GM12878 (cell line): Measurements from ENCODE around the gene ISG20. TPM values are rescaled to one million over a fixed set of nuclear protein-coding genes. Genes with fewer than 3 reads are reported as not detected.

Source experiments
- ATAC-seq: fragments of 200-7000 bp; cut with Tn5 transposase; 3 replicates; pipeline ENCODE4 v1.9.1; 2020; ENCODE audit warnings: mild to moderate bottlenecking, moderate library complexity
- BruUV-seq: library from RNA; stranded (reverse); fragments of 400-500 nt; replicated peaks from 2 replicates; lab custom pipeline; 2021; lab: Mats Ljungman, UMichigan
- CTCF ChIA-PET: fragments of 300-600 bp; sonication (Branson Sonifier 250); formaldehyde crosslinking; extraction: SDS; loops from one replicate; lab custom pipeline; 2021; ENCODE audit warnings: inconsistent platforms; lab: Yijun Ruan, JAX
- POLR2A ChIA-PET: fragments of 350-600 bp; formaldehyde crosslinking; extraction: SDS; loops from one replicate; lab custom pipeline; 2021; ENCODE audit warnings: inconsistent platforms; lab: Charles Lee
- RAD21 ChIA-PET: fragments of 300-600 bp; sonication (Branson Sonifier 250); formaldehyde crosslinking; loops from one replicate; lab custom pipeline; 2023; ENCODE audit warnings: antibody characterized with exemption; ENCODE audit not compliant: unreplicated experiment; lab: Charles Lee
- SMC1A ChIA-PET: fragments of 300-600 bp; sonication (Branson Sonifier 250); formaldehyde crosslinking; loops from one replicate; lab custom pipeline; 2023; ENCODE audit not compliant: unreplicated experiment, uncharacterized antibody; lab: Charles Lee
- DNase-seq: peaks from one replicate; pipeline ENCODE4 v3.0.0-alpha.2; 2011; ENCODE audit warnings: low read depth, low spot score
- FAIRE-seq: peaks from 3 replicates; lab custom pipeline; 2011; peaks lifted over from hg19 to GRCh38; lab: Jason Lieb, UNC
- H2AFZ ChIP-seq: 2 replicates; pipeline ENCODE4 v1.6.0; 2011; ENCODE audit warnings: low read depth, low read length, control low read depth; ENCODE audit not compliant: control insufficient read depth
- H3K27ac ChIP-seq: 2 replicates; pipeline ENCODE4 v1.5.1; 2011; ENCODE audit warnings: control low read depth; ENCODE audit not compliant: control insufficient read depth, insufficient read depth
- H3K27me3 ChIP-seq, 2 experiments: replicated peaks in 1 of 2; 2 replicates each; pipeline versions ENCODE4 v1.6.0 to v1.6.1; 2011; ENCODE audit warnings: low read length in 1 of 2; ENCODE audit not compliant: control insufficient read depth in 2 of 2, insufficient read depth in 2 of 2
- H3K36me3 ChIP-seq, 2 experiments: 2 replicates each; pipeline ENCODE4 v1.5.1; 2011; ENCODE audit warnings: low read length in 1 of 2; ENCODE audit not compliant: control insufficient read depth in 2 of 2, insufficient read depth in 2 of 2
- H3K4me1 ChIP-seq: 2 replicates; pipeline ENCODE4 v1.6.1; 2011; ENCODE audit warnings: mild to moderate bottlenecking, low read length, moderate library complexity, mixed read lengths; ENCODE audit not compliant: control insufficient read depth, insufficient read depth
- H3K4me2 ChIP-seq: 2 replicates; pipeline ENCODE4 v1.6.0; 2011; ENCODE audit warnings: control low read depth; ENCODE audit not compliant: control insufficient read depth, insufficient read depth
- H3K4me3 ChIP-seq: fragments of 200-600 bp; sonication (generic); 2 replicates; pipeline ENCODE4 v1.5.1; 2016
- H3K79me2 ChIP-seq: 2 replicates; pipeline ENCODE4 v1.6.0; 2011; ENCODE audit warnings: low read length; ENCODE audit not compliant: control insufficient read depth, insufficient read depth
- H3K9ac ChIP-seq: 2 replicates; pipeline ENCODE4 v1.8.0; 2011; ENCODE audit warnings: low read length, control low read depth, mixed read lengths; ENCODE audit not compliant: control insufficient read depth, insufficient read depth
- H3K9me3 ChIP-seq: replicated peaks from 3 replicates; pipeline ENCODE4 v1.5.1; 2011; ENCODE audit warnings: mild to moderate bottlenecking, low read length; ENCODE audit not compliant: control insufficient read depth, insufficient read depth
- H4K20me1 ChIP-seq: 2 replicates; pipeline ENCODE4 v1.6.0; 2011; ENCODE audit not compliant: control insufficient read depth, insufficient read depth
- BRCA1 ChIP-seq: IDR thresholded peaks from 2 replicates; pipeline ENCODE4 v1.6.1; 2011; ENCODE audit warnings: low read depth, low read length, improper control_type of control experiment
- CBX5 ChIP-seq: sonication (generic); IDR thresholded peaks from 2 replicates; pipeline ENCODE4 v1.6.1; 2016; ENCODE audit warnings: low read depth, moderate library complexity, mild to moderate bottlenecking, inconsistent platforms
- CEBPZ ChIP-seq: fragments of 150-350 bp; IDR thresholded peaks from 2 replicates; pipeline ENCODE4 v1.6.1; 2016; ENCODE audit warnings: low read depth, low read length
- CUX1 ChIP-seq: IDR thresholded peaks from 2 replicates; pipeline ENCODE4 v1.6.1; 2012; ENCODE audit warnings: improper control_type of control experiment, low read depth, low read length; ENCODE audit not compliant: insufficient replicate concordance
- JUND ChIP-seq: IDR thresholded peaks from 2 replicates; pipeline ENCODE4 v1.6.1; 2012; ENCODE audit warnings: low read depth, mild to moderate bottlenecking, low read length, improper control_type of control experiment, moderate library complexity
- POU2F2 ChIP-seq: IDR thresholded peaks from 3 replicates; pipeline ENCODE4 v1.6.1; 2011; ENCODE audit warnings: low read depth, mild to moderate bottlenecking, low read length, borderline replicate concordance
- RAD21 ChIP-seq: IDR thresholded peaks from 2 replicates; pipeline ENCODE4 v1.6.1; 2011; ENCODE audit warnings: mild to moderate bottlenecking, low read depth, low read length, moderate library complexity; ENCODE audit not compliant: insufficient read depth
- SKIL ChIP-seq: fragments of 450-650 bp; IDR thresholded peaks from 2 replicates; pipeline ENCODE4 v1.6.1; 2017; ENCODE audit warnings: mild to moderate bottlenecking, low read depth, inconsistent platforms; ENCODE audit not compliant: poor library complexity, severe bottlenecking
- STAT1 ChIP-seq: fragments of 450-650 bp; conservative IDR thresholded peaks from 2 replicates; pipeline ENCODE4 v1.6.1; 2014; ENCODE audit warnings: antibody characterized with exemption, mild to moderate bottlenecking
- ZNF274 ChIP-seq: IDR thresholded peaks from one replicate; pipeline ENCODE4 v1.8.0; 2011; ENCODE audit not compliant: insufficient read length, insufficient read depth
- WGBS: methylation state at CpG from one replicate; pipeline ENCODE4 v1.1.6; 2016; ENCODE audit warnings: low lambda C conversion rate; ENCODE audit not compliant: insufficient replicate concordance, insufficient coverage; ENCODE audit errors: missing lambda C conversion rate; 5-methylcytosine and 5-hydroxymethylcytosine counted together
- in situ Hi-C: fragments of 300-500 bp; cut with MboI; formaldehyde crosslinking; loops from 9 replicates; pipeline ENCODE4 v1.14.3; 2018; ENCODE audit warnings: mixed read lengths
- intact Hi-C: fragments of 100-400 bp; cut with micrococcal nuclease; formaldehyde crosslinking; loops from one replicate; pipeline ENCODE4 v1.14.2; 2022; ENCODE audit not compliant: unreplicated experiment
- polyA plus RNA-seq, 11 experiments: library from polyadenylated mRNA; depleted of rRNA in 4 of 11; unstranded in 6 of 11; stranded (reverse) in 5 of 11; fragments of >200 nt; fragmentation: Nextera tagmentation in 4 of 11; fragmentation: Illumina TruSeq in 1 of 11; extraction: Ambion mirVana in 4 of 11; extraction: Trizol in 1 of 11; gene quantifications; 1 replicate in 1 of 11; 2 replicates in 10 of 11; pipeline versions ENCODE4 v1.2.1 to v1.2.3, GENCODE V29; 2011 to 2016; ENCODE audit warnings: inconsistent platforms in 2 of 11, missing spikeins in 2 of 11, low read depth in 1 of 11
- total RNA-seq, 4 experiments: library from RNA; depleted of rRNA in 3 of 4; stranded (reverse); fragments of >200 nt in 3 of 4; fragmentation: Illumina TruSeq in 1 of 4; extraction: Trizol in 1 of 4; gene quantifications; 2 replicates each; pipeline versions ENCODE4 v1.2.1 to v1.2.3, GENCODE V29; 2013 to 2021

ISG20 gene
- total and polyA plus RNA-seq, 10 of the 15 experiments (the other 5 are each of a cell fraction or from before 2014, with no cell fraction given) = 23.4 to 210 (median 85.9) TPM

GRCh38 chr15:88661761-88662556 lies 23.1 kb downstream of the ISG20 start:
- no peak overlapping the region for H3K9ac ChIP-seq
- H3K27ac ChIP-seq = no peak overlapping the region
- no peaks in the 10 kb centered on the region for H4K20me1 ChIP-seq
- H3K4me3 ChIP-seq = no peak overlapping the region
- ChIA-PET SMC1A (interaction anchor here (0.8 to 1.1 kb wide), 2 partner anchors 23 to 38 kb away, joined by 3 read pairs; partner anchors contain the start of gene ISG20), CTCF (interaction anchor here (2.7 kb wide), 1 partner anchor 38 kb away, joined by 25 read pairs; no protein-coding TSS in a partner anchor), RAD21 (no interaction called here), POLR2A (no interaction called here)
- no peak for DNase-seq
- intact Hi-C loops (no loop called here), in situ Hi-C loops (no loop called here)
- FAIRE-seq = no peak
- 66% methylated on average over 4 of the region's 4 CpGs for WGBS
- H3K4me1 ChIP-seq = peaks cover 9% of the 10 kb centered on the region
- H3K27me3 ChIP-seq = no peaks in the 10 kb centered on the region
- no peaks in the 10 kb centered on the region for H3K79me2 ChIP-seq
- no peak for ATAC-seq
- BruUV-seq = no TSS peak
- no peak overlapping the region for H3K4me2 ChIP-seq
- no peaks in the 10 kb centered on the region for H3K9me3 ChIP-seq
- H3K36me3 ChIP-seq = no peaks in the 10 kb centered on the region
- no peak overlapping the region for H2AFZ ChIP-seq
- TF ChIP-seq BRCA1 = no peak
- TF ChIP-seq CBX5 = no peak
- TF ChIP-seq CUX1 = no peak
- no peak for TF ChIP-seq RAD21
- no peak for TF ChIP-seq CEBPZ
- no peak for TF ChIP-seq SKIL
- TF ChIP-seq ZNF274 = no peak
- TF ChIP-seq JUND = no peak
- TF ChIP-seq POU2F2 = no peak
- no peak for TF ChIP-seq STAT1
